Thyroid gland (tissue), 4 donors: ENCODE measurements around the gene CAMKK1.

Source experiments
- POLR2A ChIP-seq, 2 donors: fragments of 450-650 bp; IDR thresholded peaks; one replicate each; pipeline ENCODE4 v1.6.1; 2017; ENCODE audit warnings: antibody characterized with exemption in 2 of 2, mild to moderate bottlenecking in 2 of 2, moderate library complexity in 1 of 2
- TF ChIP-seq, protein P1 (sequence below), 6 experiments: fragments of 200-600 bp in 3 of 6; fragments of 450-650 bp in 3 of 6; sonication (generic) in 3 of 6; IDR thresholded peaks; one replicate each; pipeline ENCODE4 v1.5.1; 2016 to 2019; ENCODE audit warnings: antibody characterized with exemption in 6 of 6, mild to moderate bottlenecking in 2 of 6, inconsistent platforms in 1 of 6, moderate library complexity in 1 of 6

DNA sequence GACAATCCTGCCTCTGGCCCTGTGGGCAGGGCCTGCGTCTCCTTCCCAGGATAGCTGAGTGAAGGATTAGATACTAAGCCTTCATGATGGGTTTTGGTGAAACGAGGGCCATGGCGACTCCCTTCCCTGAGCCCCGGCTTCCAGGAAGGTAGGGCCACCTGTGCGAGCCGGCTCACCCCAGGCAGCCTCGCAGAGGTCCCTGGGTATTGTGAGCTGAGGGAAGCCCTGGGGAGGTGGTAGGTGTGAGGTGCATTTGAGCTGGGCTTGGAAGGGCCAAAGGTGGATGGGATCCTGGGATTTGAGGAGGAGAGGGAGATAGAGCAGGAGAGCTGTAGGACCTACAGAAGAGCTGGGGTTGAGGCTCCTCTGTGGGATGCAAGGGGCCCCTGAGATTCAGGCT, 29.9 kb upstream of the CAMKK1 start:
- TF ChIP-seq, protein P1, sequence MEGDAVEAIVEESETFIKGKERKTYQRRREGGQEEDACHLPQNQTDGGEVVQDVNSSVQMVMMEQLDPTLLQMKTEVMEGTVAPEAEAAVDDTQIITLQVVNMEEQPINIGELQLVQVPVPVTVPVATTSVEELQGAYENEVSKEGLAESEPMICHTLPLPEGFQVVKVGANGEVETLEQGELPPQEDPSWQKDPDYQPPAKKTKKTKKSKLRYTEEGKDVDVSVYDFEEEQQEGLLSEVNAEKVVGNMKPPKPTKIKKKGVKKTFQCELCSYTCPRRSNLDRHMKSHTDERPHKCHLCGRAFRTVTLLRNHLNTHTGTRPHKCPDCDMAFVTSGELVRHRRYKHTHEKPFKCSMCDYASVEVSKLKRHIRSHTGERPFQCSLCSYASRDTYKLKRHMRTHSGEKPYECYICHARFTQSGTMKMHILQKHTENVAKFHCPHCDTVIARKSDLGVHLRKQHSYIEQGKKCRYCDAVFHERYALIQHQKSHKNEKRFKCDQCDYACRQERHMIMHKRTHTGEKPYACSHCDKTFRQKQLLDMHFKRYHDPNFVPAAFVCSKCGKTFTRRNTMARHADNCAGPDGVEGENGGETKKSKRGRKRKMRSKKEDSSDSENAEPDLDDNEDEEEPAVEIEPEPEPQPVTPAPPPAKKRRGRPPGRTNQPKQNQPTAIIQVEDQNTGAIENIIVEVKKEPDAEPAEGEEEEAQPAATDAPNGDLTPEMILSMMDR (IDR thresholded peaks at IDR 0.05), result no peak
- TF ChIP-seq POLR2A (IDR thresholded peaks at IDR 0.05), result no peak
